ENCODE measurements around the gene SAMHD1.

DNA sequence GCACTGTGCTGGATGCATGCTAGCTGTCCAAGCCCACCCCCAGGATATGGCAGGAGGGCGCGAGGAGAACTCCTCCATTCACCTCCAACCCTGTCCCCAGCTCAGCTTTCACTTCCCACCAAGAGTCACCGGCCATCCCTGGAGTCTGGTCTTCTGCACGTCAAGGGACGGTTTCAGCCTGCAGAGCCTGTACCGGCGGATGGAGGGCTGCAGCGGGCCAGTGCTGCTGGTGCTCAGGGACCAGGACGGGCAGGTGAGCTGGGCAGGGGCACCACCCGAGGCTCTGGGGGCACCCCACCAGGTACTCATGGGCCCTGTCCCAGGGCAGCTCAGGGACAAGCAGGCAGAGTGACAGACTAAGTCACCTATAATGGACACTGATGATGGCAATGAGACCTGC lies 72.6 kb downstream of the SAMHD1 start:
- TF ChIP-seq POLR2A (IDR thresholded peaks at IDR 0.05; ENCODE audit: low read depth, low read length) (no peak), TAF1 (IDR thresholded peaks at IDR 0.05; ENCODE audit: borderline replicate concordance, low read depth, low read length) (no peak)

Measured in GM12892 (cell line).